ENCODE data around the gene SIPA1L3.

- TF ChIP-seq CTCF (IDR thresholded peaks at IDR 0.05): no peak
- TF ChIP-seq POLR2A (IDR thresholded peaks at IDR 0.05): no peak
- TF ChIP-seq POLR2AphosphoS5 (IDR thresholded peaks at IDR 0.05): no peak
Observed at GRCh38 chr19:38243279-38243673, 336.3 kb downstream of the SIPA1L3 start.

All from breast epithelium (tissue), 3 donors.